HEK293 (cell line): ENCODE results near the gene CD81.

Experiments
- CTCF ChIA-PET: fragments of 350-600 bp; formaldehyde crosslinking; extraction: SDS; loops from one replicate; lab custom pipeline; 2021; ENCODE audit warnings: antibody characterized with exemption; lab: Yijun Ruan, JAX
- POLR2A ChIA-PET: fragments of 300-600 bp; formaldehyde crosslinking; extraction: SDS; loops from one replicate; lab custom pipeline; 2020; ENCODE audit warnings: antibody characterized with exemption, inconsistent platforms; lab: Yijun Ruan, JAX
- H3K27ac ChIP-seq: fragments of 200-500 bp; sonication (Bioruptor generic); 2 replicates; pipeline ENCODE4 v1.5.1; 2014; ENCODE audit warnings: low read depth, low read length, control low read depth, inconsistent platforms; ENCODE audit errors: extremely low read depth
- H3K36me3 ChIP-seq, 2 experiments: fragments of 200-500 bp in 1 of 2; sonication (Bioruptor generic) in 1 of 2; 1 replicate in 1 of 2; 2 replicates in 1 of 2; pipeline ENCODE4 v1.5.1; 2014 to 2017; ENCODE audit warnings: inconsistent platforms in 2 of 2, low read length in 2 of 2; ENCODE audit not compliant: control insufficient read depth in 2 of 2, insufficient read depth in 1 of 2
- H3K4me1 ChIP-seq: fragments of 200-500 bp; sonication (Bioruptor generic); 2 replicates; pipeline ENCODE4 v1.5.1; 2014; ENCODE audit warnings: mild to moderate bottlenecking, low read length, inconsistent platforms; ENCODE audit not compliant: control insufficient read depth, insufficient read depth
- H3K4me3 ChIP-seq: 2 replicates; pipeline ENCODE4 v1.5.1; 2011; ENCODE audit warnings: low read depth, mild to moderate bottlenecking, control low read depth, low read length, moderate library complexity
- H3K9me3 ChIP-seq: fragments of 200-500 bp; sonication (Bioruptor generic); 2 replicates; pipeline ENCODE4 v1.5.1; 2014; ENCODE audit warnings: low read depth, low read length, inconsistent platforms; ENCODE audit not compliant: control insufficient read depth, insufficient read depth
- BCL11B ChIP-seq: fragments of 450-650 bp; formaldehyde crosslinking; IDR thresholded peaks from 2 replicates; pipeline ENCODE4 v1.5.1; 2016; ENCODE audit warnings: low read depth, missing biosample characterization, missing genetic modification characterization
- GLIS1 ChIP-seq: fragments of 450-650 bp; formaldehyde crosslinking; IDR thresholded peaks from 2 replicates; pipeline ENCODE4 v1.5.1; 2016; ENCODE audit warnings: missing biosample characterization, missing genetic modification characterization
- GLIS2 ChIP-seq: fragments of 450-650 bp; formaldehyde crosslinking; IDR thresholded peaks from 2 replicates; pipeline ENCODE4 v1.5.1; 2016; ENCODE audit warnings: missing biosample characterization, missing genetic modification characterization
- HOXD13 ChIP-seq: sonication (generic); formaldehyde crosslinking; IDR thresholded peaks from 2 replicates; pipeline ENCODE4 v1.8.0; 2022; ENCODE audit warnings: missing genetic modification reagents, borderline replicate concordance
- KLF7 ChIP-seq: fragments of 450-650 bp; formaldehyde crosslinking; IDR thresholded peaks from 2 replicates; pipeline ENCODE4 v1.5.1; 2016; ENCODE audit warnings: missing biosample characterization, missing genetic modification characterization, borderline replicate concordance
- MYNN ChIP-seq: fragments of 450-650 bp; formaldehyde crosslinking; IDR thresholded peaks from 2 replicates; pipeline ENCODE4 v1.5.1; 2016; ENCODE audit warnings: missing biosample characterization, missing genetic modification characterization, borderline replicate concordance
- RBAK ChIP-seq: fragments of 450-650 bp; formaldehyde crosslinking; IDR thresholded peaks from 2 replicates; pipeline ENCODE4 v1.5.1; 2016; ENCODE audit warnings: missing biosample characterization, missing genetic modification characterization
- TRIM28 ChIP-seq: IDR thresholded peaks from 2 replicates; pipeline ENCODE4 v1.6.1; 2011; ENCODE audit warnings: low read length, control low read depth, borderline replicate concordance
- ZBTB1 ChIP-seq: fragments of 450-650 bp; formaldehyde crosslinking; IDR thresholded peaks from 2 replicates; pipeline ENCODE4 v1.5.1; 2016; ENCODE audit warnings: missing biosample characterization, missing genetic modification characterization
- ZBTB21 ChIP-seq: fragments of 450-650 bp; formaldehyde crosslinking; IDR thresholded peaks from 2 replicates; pipeline ENCODE4 v1.5.1; 2017; ENCODE audit warnings: missing biosample characterization, missing genetic modification characterization
- ZIC2 ChIP-seq: fragments of 450-650 bp; formaldehyde crosslinking; IDR thresholded peaks from 2 replicates; pipeline ENCODE4 v1.5.1; 2016; ENCODE audit warnings: missing biosample characterization, missing genetic modification characterization
- ZNF214 ChIP-seq: fragments of 450-650 bp; formaldehyde crosslinking; IDR thresholded peaks from 2 replicates; pipeline ENCODE4 v1.5.1; 2017; ENCODE audit warnings: missing biosample characterization, mild to moderate bottlenecking, missing genetic modification characterization, borderline replicate concordance
- ZNF248 ChIP-seq: fragments of 450-650 bp; formaldehyde crosslinking; IDR thresholded peaks from 2 replicates; pipeline ENCODE4 v1.5.1; 2017; ENCODE audit warnings: missing biosample characterization, missing genetic modification characterization
- ZNF341 ChIP-seq: fragments of 450-650 bp; formaldehyde crosslinking; IDR thresholded peaks from 2 replicates; pipeline ENCODE4; 2016; ENCODE audit warnings: low read depth, missing biosample characterization, missing genetic modification characterization
- ZNF366 ChIP-seq: fragments of 450-650 bp; formaldehyde crosslinking; conservative IDR thresholded peaks from 2 replicates; pipeline ENCODE4 v1.5.1; 2016; ENCODE audit warnings: missing biosample characterization, missing genetic modification characterization
- ZNF394 ChIP-seq: fragments of 450-650 bp; formaldehyde crosslinking; IDR thresholded peaks from 2 replicates; pipeline ENCODE4 v1.5.1; 2016; ENCODE audit warnings: missing biosample characterization, missing genetic modification characterization, mild to moderate bottlenecking, moderate library complexity, borderline replicate concordance
- ZNF707 ChIP-seq: fragments of 450-650 bp; formaldehyde crosslinking; IDR thresholded peaks from 2 replicates; pipeline ENCODE4 v1.5.1; 2016; ENCODE audit warnings: missing biosample characterization, missing genetic modification characterization
- TF ChIP-seq, protein P1 (sequence below): fragments of 450-650 bp; formaldehyde crosslinking; IDR thresholded peaks from 2 replicates; pipeline ENCODE4 v1.5.1; 2016; ENCODE audit warnings: missing biosample characterization, missing genetic modification characterization
- TF ChIP-seq, protein P2 (sequence below): fragments of 450-650 bp; formaldehyde crosslinking; IDR thresholded peaks from 2 replicates; pipeline ENCODE4 v1.5.1; 2017; ENCODE audit warnings: missing biosample characterization, missing genetic modification characterization
- TF ChIP-seq, protein P3 (sequence below): fragments of 450-650 bp; formaldehyde crosslinking; IDR thresholded peaks from 2 replicates; pipeline ENCODE4 v1.5.1; 2016; ENCODE audit warnings: missing biosample characterization, missing genetic modification characterization
- TF ChIP-seq, protein P4 (sequence below): fragments of 450-650 bp; formaldehyde crosslinking; IDR thresholded peaks from 2 replicates; pipeline ENCODE4; 2016; ENCODE audit warnings: missing biosample characterization, missing genetic modification characterization
- TF ChIP-seq, protein P5 (sequence below): fragments of 450-650 bp; formaldehyde crosslinking; IDR thresholded peaks from 2 replicates; pipeline ENCODE4 v1.5.1; 2017; ENCODE audit warnings: missing biosample characterization, missing genetic modification characterization

The CD81 gene

DNA sequence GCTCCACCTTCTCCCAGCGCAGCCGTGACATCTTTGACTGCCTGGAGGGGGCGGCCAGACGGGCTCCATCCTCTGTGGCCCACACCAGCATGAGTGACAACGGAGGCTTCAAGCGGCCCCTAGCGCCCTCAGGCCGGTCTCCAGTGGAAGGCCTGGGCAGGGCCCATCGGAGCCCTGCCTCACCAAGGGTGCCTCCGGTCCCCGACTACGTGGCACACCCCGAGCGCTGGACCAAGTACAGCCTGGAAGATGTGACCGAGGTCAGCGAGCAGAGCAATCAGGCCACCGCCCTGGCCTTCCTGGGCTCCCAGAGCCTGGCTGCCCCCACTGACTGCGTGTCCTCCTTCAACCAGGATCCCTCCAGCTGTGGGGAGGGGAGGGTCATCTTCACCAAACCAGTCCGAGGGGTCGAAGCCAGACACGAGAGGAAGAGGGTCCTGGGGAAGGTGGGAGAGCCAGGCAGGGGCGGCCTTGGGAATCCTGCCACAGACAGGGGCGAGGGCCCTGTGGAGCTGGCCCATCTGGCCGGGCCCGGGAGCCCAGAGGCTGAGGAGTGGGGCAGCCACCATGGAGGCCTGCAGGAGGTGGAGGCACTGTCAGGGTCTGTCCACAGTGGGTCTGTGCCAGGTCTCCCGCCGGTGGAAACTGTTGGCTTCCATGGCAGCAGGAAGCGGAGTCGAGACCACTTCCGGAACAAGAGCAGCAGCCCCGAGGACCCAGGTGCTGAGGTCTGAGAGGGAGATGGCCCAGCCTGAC, 26.0 kb downstream of the CD81 start (continued):
- TF ChIP-seq, protein P1, sequence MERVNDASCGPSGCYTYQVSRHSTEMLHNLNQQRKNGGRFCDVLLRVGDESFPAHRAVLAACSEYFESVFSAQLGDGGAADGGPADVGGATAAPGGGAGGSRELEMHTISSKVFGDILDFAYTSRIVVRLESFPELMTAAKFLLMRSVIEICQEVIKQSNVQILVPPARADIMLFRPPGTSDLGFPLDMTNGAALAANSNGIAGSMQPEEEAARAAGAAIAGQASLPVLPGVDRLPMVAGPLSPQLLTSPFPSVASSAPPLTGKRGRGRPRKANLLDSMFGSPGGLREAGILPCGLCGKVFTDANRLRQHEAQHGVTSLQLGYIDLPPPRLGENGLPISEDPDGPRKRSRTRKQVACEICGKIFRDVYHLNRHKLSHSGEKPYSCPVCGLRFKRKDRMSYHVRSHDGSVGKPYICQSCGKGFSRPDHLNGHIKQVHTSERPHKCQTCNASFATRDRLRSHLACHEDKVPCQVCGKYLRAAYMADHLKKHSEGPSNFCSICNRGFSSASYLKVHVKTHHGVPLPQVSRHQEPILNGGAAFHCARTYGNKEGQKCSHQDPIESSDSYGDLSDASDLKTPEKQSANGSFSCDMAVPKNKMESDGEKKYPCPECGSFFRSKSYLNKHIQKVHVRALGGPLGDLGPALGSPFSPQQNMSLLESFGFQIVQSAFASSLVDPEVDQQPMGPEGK (tag by site-specific recombination) = no peak
- no peak for TF ChIP-seq MYNN (tag by site-specific recombination)
- no peak for TF ChIP-seq ZNF394

DNA sequence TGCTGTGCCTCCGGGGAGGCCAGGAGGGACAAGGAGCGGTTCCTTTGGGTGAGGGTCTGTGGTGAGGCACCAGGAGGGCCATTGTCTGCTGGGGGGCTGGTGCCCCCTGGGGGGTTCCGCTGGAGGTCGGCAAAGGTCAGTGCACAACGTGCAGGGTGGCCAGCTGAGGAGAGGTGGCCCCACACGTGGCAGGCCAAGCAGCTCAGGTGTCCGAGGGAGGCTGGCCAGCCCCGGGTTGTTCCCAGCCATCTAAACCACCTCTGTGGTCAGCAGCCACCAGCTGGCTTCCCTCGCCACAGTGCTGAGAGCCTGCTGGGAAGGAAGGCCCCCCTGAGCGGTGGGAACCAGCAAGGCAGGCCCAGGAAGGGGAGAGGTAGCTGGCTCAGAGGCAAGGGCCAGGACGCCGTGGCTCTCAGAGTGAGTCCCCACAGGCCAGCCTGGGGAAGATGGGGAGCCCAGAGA, 27.7 kb downstream of the CD81 start:
- Histone ChIP-seq H3K9me3 (no peaks in the 10 kb centered on the region), H3K27ac (no peak overlapping the region), H3K36me3 (peaks cover 0 to 28% of the 10 kb centered on the region in 2 experiments; a peak in 1 of 3 replicates), H3K4me1 (no peaks in the 10 kb centered on the region), H3K4me3 (no peak overlapping the region)
- POLR2A ChIA-PET = no interaction called here
- TF ChIP-seq ZNF341 (tag by site-specific recombination) = peak; percentile 17; the same call in 1 of the 2 replicates
- no peak for TF ChIP-seq ZNF366
- no peak for TF ChIP-seq HOXD13 (CRISPR knock-in tag)
- TF ChIP-seq ZNF248 = no peak
- no peak for TF ChIP-seq ZNF214 (tag by site-specific recombination)
- no peak for TF ChIP-seq ZBTB1 (tag by site-specific recombination)
- TF ChIP-seq, protein P2, sequence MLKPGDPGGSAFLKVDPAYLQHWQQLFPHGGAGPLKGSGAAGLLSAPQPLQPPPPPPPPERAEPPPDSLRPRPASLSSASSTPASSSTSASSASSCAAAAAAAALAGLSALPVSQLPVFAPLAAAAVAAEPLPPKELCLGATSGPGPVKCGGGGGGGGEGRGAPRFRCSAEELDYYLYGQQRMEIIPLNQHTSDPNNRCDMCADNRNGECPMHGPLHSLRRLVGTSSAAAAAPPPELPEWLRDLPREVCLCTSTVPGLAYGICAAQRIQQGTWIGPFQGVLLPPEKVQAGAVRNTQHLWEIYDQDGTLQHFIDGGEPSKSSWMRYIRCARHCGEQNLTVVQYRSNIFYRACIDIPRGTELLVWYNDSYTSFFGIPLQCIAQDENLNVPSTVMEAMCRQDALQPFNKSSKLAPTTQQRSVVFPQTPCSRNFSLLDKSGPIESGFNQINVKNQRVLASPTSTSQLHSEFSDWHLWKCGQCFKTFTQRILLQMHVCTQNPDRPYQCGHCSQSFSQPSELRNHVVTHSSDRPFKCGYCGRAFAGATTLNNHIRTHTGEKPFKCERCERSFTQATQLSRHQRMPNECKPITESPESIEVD = no peak
- TF ChIP-seq BCL11B (tag by site-specific recombination) = no peak
- no peak for TF ChIP-seq ZBTB21 (tag by site-specific recombination)
- TF ChIP-seq, protein P3, sequence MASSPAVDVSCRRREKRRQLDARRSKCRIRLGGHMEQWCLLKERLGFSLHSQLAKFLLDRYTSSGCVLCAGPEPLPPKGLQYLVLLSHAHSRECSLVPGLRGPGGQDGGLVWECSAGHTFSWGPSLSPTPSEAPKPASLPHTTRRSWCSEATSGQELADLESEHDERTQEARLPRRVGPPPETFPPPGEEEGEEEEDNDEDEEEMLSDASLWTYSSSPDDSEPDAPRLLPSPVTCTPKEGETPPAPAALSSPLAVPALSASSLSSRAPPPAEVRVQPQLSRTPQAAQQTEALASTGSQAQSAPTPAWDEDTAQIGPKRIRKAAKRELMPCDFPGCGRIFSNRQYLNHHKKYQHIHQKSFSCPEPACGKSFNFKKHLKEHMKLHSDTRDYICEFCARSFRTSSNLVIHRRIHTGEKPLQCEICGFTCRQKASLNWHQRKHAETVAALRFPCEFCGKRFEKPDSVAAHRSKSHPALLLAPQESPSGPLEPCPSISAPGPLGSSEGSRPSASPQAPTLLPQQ (tag by site-specific recombination) = no peak
- peak; percentile 26 for TF ChIP-seq ZIC2 (tag by site-specific recombination)
- no peak for TF ChIP-seq ZNF707 (tag by site-specific recombination)
- TF ChIP-seq KLF7 (tag by site-specific recombination) = no peak
- TF ChIP-seq GLIS1 (tag by site-specific recombination) = 0 out of 2 replicates have a peak, but pooled peaks have one; percentile 33
- no peak for TF ChIP-seq TRIM28
- TF ChIP-seq, protein P4, sequence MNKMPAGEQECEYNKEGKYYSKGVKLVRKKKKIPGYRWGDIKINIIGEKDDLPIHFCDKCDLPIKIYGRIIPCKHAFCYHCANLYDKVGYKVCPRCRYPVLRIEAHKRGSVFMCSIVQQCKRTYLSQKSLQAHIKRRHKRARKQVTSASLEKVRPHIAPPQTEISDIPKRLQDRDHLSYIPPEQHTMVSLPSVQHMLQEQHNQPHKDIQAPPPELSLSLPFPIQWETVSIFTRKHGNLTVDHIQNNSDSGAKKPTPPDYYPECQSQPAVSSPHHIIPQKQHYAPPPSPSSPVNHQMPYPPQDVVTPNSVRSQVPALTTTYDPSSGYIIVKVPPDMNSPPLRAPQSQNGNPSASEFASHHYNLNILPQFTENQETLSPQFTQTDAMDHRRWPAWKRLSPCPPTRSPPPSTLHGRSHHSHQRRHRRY = no peak
- TF ChIP-seq, protein P5, sequence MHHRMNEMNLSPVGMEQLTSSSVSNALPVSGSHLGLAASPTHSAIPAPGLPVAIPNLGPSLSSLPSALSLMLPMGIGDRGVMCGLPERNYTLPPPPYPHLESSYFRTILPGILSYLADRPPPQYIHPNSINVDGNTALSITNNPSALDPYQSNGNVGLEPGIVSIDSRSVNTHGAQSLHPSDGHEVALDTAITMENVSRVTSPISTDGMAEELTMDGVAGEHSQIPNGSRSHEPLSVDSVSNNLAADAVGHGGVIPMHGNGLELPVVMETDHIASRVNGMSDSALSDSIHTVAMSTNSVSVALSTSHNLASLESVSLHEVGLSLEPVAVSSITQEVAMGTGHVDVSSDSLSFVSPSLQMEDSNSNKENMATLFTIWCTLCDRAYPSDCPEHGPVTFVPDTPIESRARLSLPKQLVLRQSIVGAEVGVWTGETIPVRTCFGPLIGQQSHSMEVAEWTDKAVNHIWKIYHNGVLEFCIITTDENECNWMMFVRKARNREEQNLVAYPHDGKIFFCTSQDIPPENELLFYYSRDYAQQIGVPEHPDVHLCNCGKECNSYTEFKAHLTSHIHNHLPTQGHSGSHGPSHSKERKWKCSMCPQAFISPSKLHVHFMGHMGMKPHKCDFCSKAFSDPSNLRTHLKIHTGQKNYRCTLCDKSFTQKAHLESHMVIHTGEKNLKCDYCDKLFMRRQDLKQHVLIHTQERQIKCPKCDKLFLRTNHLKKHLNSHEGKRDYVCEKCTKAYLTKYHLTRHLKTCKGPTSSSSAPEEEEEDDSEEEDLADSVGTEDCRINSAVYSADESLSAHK (tag by site-specific recombination) = no peak
- TF ChIP-seq RBAK (tag by site-specific recombination) = no peak
- peak; percentile 66 for TF ChIP-seq GLIS2 (tag by site-specific recombination)
- TF ChIP-seq, all 188 proteins: peak for 4
- CTCF ChIA-PET = interaction anchor here (3.1 kb wide), 1 partner anchor 15 kb away, joined by 8 read pairs; no protein-coding TSS in a partner anchor
